Measurements from ENCODE around the gene PTPN18. TPM values are rescaled to one million over a fixed set of nuclear protein-coding genes. Genes with fewer than 3 reads are reported as not detected.

PTPN18 gene
- total and polyA plus RNA-seq, 2 donors (not counting 1 experiment from before 2014, with no cell fraction given): 91.0 to 102 TPM

- Mint-ChIP-seq H3K27ac (peak overlapping the region; percentile 87), H3K4me3 (peak overlapping the region; percentile 73), H3K4me1 (peaks cover 77% of the 10 kb centered on the region), H3K9me3 (ENCODE audit: insufficient read depth) (no peaks in the 10 kb centered on the region), H3K27me3 (no peaks in the 10 kb centered on the region)
- Histone ChIP-seq H3K9ac (ENCODE audit: low read length) (no peak overlapping the region), H3K36me3 (replicated peaks in 1 of 2; ENCODE audit: control extremely low read depth in 1 of 2, control insufficient read depth in 1 of 2, extremely low read depth in 1 of 2, insufficient read depth in 2 of 2, low read length in 1 of 2) (peaks cover 0 to 16% of the 10 kb centered on the region in 2 experiments), H4K20me1 (ENCODE audit: control insufficient read depth, insufficient read depth, low read length, poor library complexity, severe bottlenecking) (peaks cover 37% of the 10 kb centered on the region), H3K79me2 (ENCODE audit: control insufficient read depth, insufficient read depth, low read length) (peaks cover 59% of the 10 kb centered on the region), H3K4me1 (ENCODE audit: control insufficient read depth in 2 of 2, insufficient read depth in 2 of 2, low read length in 2 of 2) (peaks cover 49 to 72% of the 10 kb centered on the region in 2 donors), H3K9me3 (ENCODE audit: control extremely low read depth in 1 of 3, control insufficient read depth in 2 of 3, insufficient read depth in 1 of 3, low read length in 2 of 3) (no peaks in the 10 kb centered on the region), H3K27me3 (replicated peaks in 1 of 4; ENCODE audit: control extremely low read depth in 1 of 4, control insufficient read depth in 3 of 4, insufficient read depth in 4 of 4, low read length in 3 of 4) (no peaks in the 10 kb centered on the region), H3K4me3 (ENCODE audit: control extremely low read depth in 1 of 5, extremely low read depth in 1 of 5, insufficient read depth in 1 of 5, low read depth in 2 of 5, low read length in 4 of 5) (no peak overlapping the region), H2AFZ (ENCODE audit: insufficient read depth, low read depth, low read length, poor library complexity, severe bottlenecking) (no peak overlapping the region), H3K27ac (ENCODE audit: low read length in 2 of 2) (no peak overlapping the region), H3K4me2 (replicated peaks; ENCODE audit: low read depth, low read length, poor library complexity, severe bottlenecking) (peak overlapping the region; percentile 7)
- no peak for ATAC-seq (ENCODE audit: low read depth)
- intact Hi-C loops (cut with micrococcal nuclease): no loop called here
- ChIA-PET CTCF (interaction anchor here (2.0 kb wide), 1 partner anchor 8 kb away, joined by 6 read pairs; no protein-coding TSS in a partner anchor), POLR2A (no interaction called here)
- TF ChIP-seq CTCF (IDR thresholded peaks at IDR 0.05) (no peak), EZH2 (IDR thresholded peaks at IDR 0.05; ENCODE audit: borderline replicate concordance, insufficient read depth, low read depth, low read length, poor library complexity, severe bottlenecking) (no peak)
- 83% methylated on average over 4 of the region's 4 CpGs for WGBS (ENCODE audit: insufficient coverage)
- DNase-seq: no peak
These were observed 25.3 kb downstream of the PTPN18 start for GRCh38 chr2:130381145-130381544.

- Histone ChIP-seq H3K9me3 (ENCODE audit: control extremely low read depth in 1 of 3, control insufficient read depth in 2 of 3, insufficient read depth in 1 of 3, low read length in 2 of 3) (no peaks in the 10 kb centered on the region), H3K27ac (ENCODE audit: low read length in 2 of 2) (no peak overlapping the region), H3K4me2 (replicated peaks; ENCODE audit: low read depth, low read length, poor library complexity, severe bottlenecking) (peak overlapping the region; percentile 7), H4K20me1 (ENCODE audit: control insufficient read depth, insufficient read depth, low read length, poor library complexity, severe bottlenecking) (peaks cover 37% of the 10 kb centered on the region), H3K79me2 (ENCODE audit: control insufficient read depth, insufficient read depth, low read length) (peaks cover 59% of the 10 kb centered on the region), H3K4me3 (ENCODE audit: control extremely low read depth in 1 of 5, extremely low read depth in 1 of 5, insufficient read depth in 1 of 5, low read depth in 2 of 5, low read length in 4 of 5) (no peak overlapping the region), H3K9ac (ENCODE audit: low read length) (no peak overlapping the region), H3K27me3 (replicated peaks in 1 of 4; ENCODE audit: control extremely low read depth in 1 of 4, control insufficient read depth in 3 of 4, insufficient read depth in 4 of 4, low read length in 3 of 4) (no peaks in the 10 kb centered on the region), H2AFZ (ENCODE audit: insufficient read depth, low read depth, low read length, poor library complexity, severe bottlenecking) (no peak overlapping the region), H3K4me1 (ENCODE audit: control insufficient read depth in 2 of 2, insufficient read depth in 2 of 2, low read length in 2 of 2) (peaks cover 49 to 72% of the 10 kb centered on the region in 2 donors), H3K36me3 (replicated peaks in 1 of 2; ENCODE audit: control extremely low read depth in 1 of 2, control insufficient read depth in 1 of 2, extremely low read depth in 1 of 2, insufficient read depth in 2 of 2, low read length in 1 of 2) (peaks cover 0 to 16% of the 10 kb centered on the region in 2 experiments)
- intact Hi-C loops (cut with micrococcal nuclease): no loop called here
- POLR2A ChIA-PET: no interaction called here
- 57% methylated on average over 1 of the region's 4 CpGs for WGBS (ENCODE audit: insufficient coverage)
- H3K27me3 Mint-ChIP-seq: no peaks in the 10 kb centered on the region
- no peaks in the 10 kb centered on the region for H3K9me3 Mint-ChIP-seq (ENCODE audit: insufficient read depth)
- H3K4me3 Mint-ChIP-seq: peak overlapping the region; percentile 73
- peak overlapping the region; percentile 87 for H3K27ac Mint-ChIP-seq
- DNase-seq (no peak), ATAC-seq (ENCODE audit: low read depth) (peak; percentile 39)
- CTCF ChIA-PET: interaction anchor here (2.0 kb wide), 1 partner anchor 9 kb away, joined by 6 read pairs; no protein-coding TSS in a partner anchor
- peaks cover 77% of the 10 kb centered on the region for H3K4me1 Mint-ChIP-seq
- TF ChIP-seq EZH2 (IDR thresholded peaks at IDR 0.05; ENCODE audit: borderline replicate concordance, insufficient read depth, low read depth, low read length, poor library complexity, severe bottlenecking): no peak
These were observed 25.8 kb downstream of the PTPN18 start for GRCh38 chr2:130381619-130382018.
